Panc1 (cell line): ENCODE measurements around the gene LDB2. TPM values are rescaled to one million over a fixed set of nuclear protein-coding genes. Genes with fewer than 3 reads are reported as not detected.

Source experiments
- ATAC-seq: fragments of 200-7000 bp; cut with Tn5 transposase; 2 replicates; pipeline ENCODE4 v1.9.1; 2020; ENCODE audit warnings: mild to moderate bottlenecking, moderate library complexity
- BruUV-seq: library from RNA; stranded (reverse); fragments of 400-500 nt; replicated peaks from 2 replicates; lab custom pipeline; 2021; lab: Mats Ljungman, UMichigan
- CTCF ChIA-PET: fragments of 300-600 bp; sonication (Branson Sonifier 250); formaldehyde crosslinking; loops from one replicate; lab custom pipeline; 2022; ENCODE audit warnings: antibody characterized with exemption; lab: Charles Lee
- POLR2A ChIA-PET: fragments of 300-600 bp; sonication (Branson Sonifier 250); formaldehyde crosslinking; loops from one replicate; lab custom pipeline; 2022; ENCODE audit warnings: antibody characterized with exemption; lab: Charles Lee
- DNase-seq: peaks from one replicate; pipeline ENCODE4 v3.0.0-alpha.2; 2010; ENCODE audit warnings: low read depth, low spot score
- H3K27ac ChIP-seq: 2 replicates; pipeline ENCODE4 v1.5.1; 2011; ENCODE audit warnings: mild to moderate bottlenecking, low read length, inconsistent platforms
- H3K27me3 ChIP-seq: fragments of 200-500 bp; sonication (Bioruptor generic); 2 replicates; pipeline ENCODE4 v1.6.0; 2014; ENCODE audit warnings: low read length, inconsistent platforms; ENCODE audit not compliant: control insufficient read depth, insufficient read depth
- H3K36me3 ChIP-seq: fragments of 200-500 bp; sonication (Bioruptor generic); 2 replicates; pipeline ENCODE4 v1.5.1; 2014; ENCODE audit warnings: inconsistent platforms, mild to moderate bottlenecking, low read length, moderate library complexity; ENCODE audit not compliant: control insufficient read depth, insufficient read depth
- H3K4me1 ChIP-seq: 2 replicates; pipeline ENCODE4 v1.5.1; 2011; ENCODE audit warnings: inconsistent platforms, mild to moderate bottlenecking, low read length, moderate library complexity; ENCODE audit not compliant: control insufficient read depth, insufficient read depth
- H3K4me3 ChIP-seq, 2 experiments: 2 replicates each; pipeline ENCODE4 v1.5.1; 2011 to 2012; ENCODE audit warnings: low read depth in 2 of 2, low read length in 2 of 2, mild to moderate bottlenecking in 2 of 2, inconsistent platforms in 1 of 2, moderate library complexity in 1 of 2
- H3K9me3 ChIP-seq: fragments of 200-500 bp; sonication (Bioruptor generic); 2 replicates; pipeline ENCODE4 v1.5.1; 2014; ENCODE audit warnings: low read depth, mild to moderate bottlenecking, inconsistent platforms, low read length, moderate library complexity; ENCODE audit not compliant: control insufficient read depth, insufficient read depth
- POLR2AphosphoS5 ChIP-seq: IDR thresholded peaks from 2 replicates; pipeline ENCODE4 v1.6.1; 2012; ENCODE audit warnings: mild to moderate bottlenecking, low read depth, low read length, moderate library complexity
- SIN3A ChIP-seq: IDR thresholded peaks from 2 replicates; pipeline ENCODE4 v1.6.1; 2012; ENCODE audit warnings: low read depth, mild to moderate bottlenecking, low read length, moderate library complexity, borderline replicate concordance; ENCODE audit not compliant: insufficient read depth
- TCF7L2 ChIP-seq: IDR thresholded peaks from 2 replicates; pipeline ENCODE4 v1.6.1; 2011; ENCODE audit warnings: mild to moderate bottlenecking, low read depth, low read length, inconsistent platforms
- in situ Hi-C: cut with HindIII; loops from 2 replicates; pipeline ENCODE4 v1.10.0; 2016; ENCODE audit warnings: low sequenced_read_pairs, low pct_unique_long_range_greater_than_20kb
- intact Hi-C: fragments of 100-400 bp; cut with micrococcal nuclease; formaldehyde crosslinking; loops from one replicate; pipeline ENCODE4 v1.10.0; 2022; ENCODE audit not compliant: unreplicated experiment
- total RNA-seq: library from RNA; stranded (reverse); gene quantifications from one replicate; pipeline ENCODE4 v1.2.1, GENCODE V29; 2021; ENCODE audit not compliant: unreplicated experiment
- TF ChIP-seq, protein P1 (sequence below): fragments of 450-650 bp; IDR thresholded peaks from 2 replicates; pipeline ENCODE4 v1.5.1; 2017; ENCODE audit warnings: mild to moderate bottlenecking
- TF ChIP-seq, protein P2 (sequence below), 2 experiments: IDR thresholded peaks; 2 replicates each; pipeline ENCODE4 v1.6.1; 2011 to 2012; ENCODE audit warnings: low read depth in 2 of 2, control low read depth in 1 of 2, low read length in 1 of 2, mild to moderate bottlenecking in 1 of 2, moderate library complexity in 1 of 2; ENCODE audit not compliant: insufficient read depth in 1 of 2

Gene LDB2
- total RNA-seq, 1 experiment from 2014 or later: not detected

DNA sequence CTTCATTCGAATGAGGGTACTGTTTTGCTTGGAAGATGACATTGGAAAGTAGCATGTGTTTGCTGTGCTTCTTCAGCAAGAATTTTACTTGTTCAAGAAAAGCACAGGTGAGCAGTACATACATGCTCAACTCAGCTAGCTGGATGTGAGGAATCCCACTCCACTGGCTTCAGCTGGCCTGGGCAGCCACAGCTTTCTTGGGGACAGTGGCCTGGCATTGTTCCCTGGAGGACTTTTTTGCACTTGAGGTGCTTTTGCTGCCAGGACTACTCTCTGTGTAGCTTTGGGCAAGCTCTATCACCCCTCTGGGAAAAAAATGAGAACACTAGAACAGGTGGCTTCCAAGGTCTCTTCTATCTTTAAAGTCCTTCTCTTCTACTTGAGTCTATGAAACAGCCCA, 184.3 kb downstream of the LDB2 start:
- H3K9me3 ChIP-seq: no peaks in the 10 kb centered on the region
- H3K27ac ChIP-seq: no peak overlapping the region
- ATAC-seq (no peak), DNase-seq (no peak)
- no peaks in the 10 kb centered on the region for H3K4me1 ChIP-seq
- H3K27me3 ChIP-seq: no peaks in the 10 kb centered on the region
- TF ChIP-seq TCF7L2 (no peak), POLR2AphosphoS5 (no peak), SIN3A (no peak)
- TF ChIP-seq, protein P1, sequence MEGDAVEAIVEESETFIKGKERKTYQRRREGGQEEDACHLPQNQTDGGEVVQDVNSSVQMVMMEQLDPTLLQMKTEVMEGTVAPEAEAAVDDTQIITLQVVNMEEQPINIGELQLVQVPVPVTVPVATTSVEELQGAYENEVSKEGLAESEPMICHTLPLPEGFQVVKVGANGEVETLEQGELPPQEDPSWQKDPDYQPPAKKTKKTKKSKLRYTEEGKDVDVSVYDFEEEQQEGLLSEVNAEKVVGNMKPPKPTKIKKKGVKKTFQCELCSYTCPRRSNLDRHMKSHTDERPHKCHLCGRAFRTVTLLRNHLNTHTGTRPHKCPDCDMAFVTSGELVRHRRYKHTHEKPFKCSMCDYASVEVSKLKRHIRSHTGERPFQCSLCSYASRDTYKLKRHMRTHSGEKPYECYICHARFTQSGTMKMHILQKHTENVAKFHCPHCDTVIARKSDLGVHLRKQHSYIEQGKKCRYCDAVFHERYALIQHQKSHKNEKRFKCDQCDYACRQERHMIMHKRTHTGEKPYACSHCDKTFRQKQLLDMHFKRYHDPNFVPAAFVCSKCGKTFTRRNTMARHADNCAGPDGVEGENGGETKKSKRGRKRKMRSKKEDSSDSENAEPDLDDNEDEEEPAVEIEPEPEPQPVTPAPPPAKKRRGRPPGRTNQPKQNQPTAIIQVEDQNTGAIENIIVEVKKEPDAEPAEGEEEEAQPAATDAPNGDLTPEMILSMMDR: no peak
- TF ChIP-seq, protein P2, sequence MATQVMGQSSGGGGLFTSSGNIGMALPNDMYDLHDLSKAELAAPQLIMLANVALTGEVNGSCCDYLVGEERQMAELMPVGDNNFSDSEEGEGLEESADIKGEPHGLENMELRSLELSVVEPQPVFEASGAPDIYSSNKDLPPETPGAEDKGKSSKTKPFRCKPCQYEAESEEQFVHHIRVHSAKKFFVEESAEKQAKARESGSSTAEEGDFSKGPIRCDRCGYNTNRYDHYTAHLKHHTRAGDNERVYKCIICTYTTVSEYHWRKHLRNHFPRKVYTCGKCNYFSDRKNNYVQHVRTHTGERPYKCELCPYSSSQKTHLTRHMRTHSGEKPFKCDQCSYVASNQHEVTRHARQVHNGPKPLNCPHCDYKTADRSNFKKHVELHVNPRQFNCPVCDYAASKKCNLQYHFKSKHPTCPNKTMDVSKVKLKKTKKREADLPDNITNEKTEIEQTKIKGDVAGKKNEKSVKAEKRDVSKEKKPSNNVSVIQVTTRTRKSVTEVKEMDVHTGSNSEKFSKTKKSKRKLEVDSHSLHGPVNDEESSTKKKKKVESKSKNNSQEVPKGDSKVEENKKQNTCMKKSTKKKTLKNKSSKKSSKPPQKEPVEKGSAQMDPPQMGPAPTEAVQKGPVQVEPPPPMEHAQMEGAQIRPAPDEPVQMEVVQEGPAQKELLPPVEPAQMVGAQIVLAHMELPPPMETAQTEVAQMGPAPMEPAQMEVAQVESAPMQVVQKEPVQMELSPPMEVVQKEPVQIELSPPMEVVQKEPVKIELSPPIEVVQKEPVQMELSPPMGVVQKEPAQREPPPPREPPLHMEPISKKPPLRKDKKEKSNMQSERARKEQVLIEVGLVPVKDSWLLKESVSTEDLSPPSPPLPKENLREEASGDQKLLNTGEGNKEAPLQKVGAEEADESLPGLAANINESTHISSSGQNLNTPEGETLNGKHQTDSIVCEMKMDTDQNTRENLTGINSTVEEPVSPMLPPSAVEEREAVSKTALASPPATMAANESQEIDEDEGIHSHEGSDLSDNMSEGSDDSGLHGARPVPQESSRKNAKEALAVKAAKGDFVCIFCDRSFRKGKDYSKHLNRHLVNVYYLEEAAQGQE (IDR thresholded peaks at IDR 0.05; ENCODE audit: insufficient read depth in 1 of 2, low read depth in 2 of 2, low read length in 1 of 2): no peak
- no peaks in the 10 kb centered on the region for H3K36me3 ChIP-seq
- in situ Hi-C loops (no loop called here), intact Hi-C loops (no loop called here)
- CTCF ChIA-PET: no interaction called here
- no TSS peak for BruUV-seq
- H3K4me3 ChIP-seq: no peak overlapping the region
- POLR2A ChIA-PET: no interaction called here

DNA sequence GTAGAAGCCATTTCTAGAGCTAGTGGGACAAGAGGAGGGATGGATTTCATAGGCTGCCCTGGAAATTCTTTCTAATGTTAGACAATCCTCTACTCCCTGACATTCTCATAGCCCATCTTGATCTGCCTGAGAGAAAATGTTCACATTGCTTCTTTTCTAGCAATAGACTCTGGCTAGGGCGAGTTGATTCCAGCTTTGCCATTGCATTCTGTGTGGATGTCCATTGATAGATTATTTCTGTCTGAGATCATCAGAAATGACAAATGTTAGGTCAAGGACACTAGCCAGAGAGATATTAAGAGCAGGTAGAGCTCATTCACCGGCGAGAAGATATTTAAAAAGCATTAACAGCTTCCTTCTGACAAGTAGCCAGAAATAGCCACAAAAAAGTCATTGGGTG, 184.7 kb downstream of the LDB2 start:
- ChIA-PET POLR2A (no interaction called here), CTCF (no interaction called here)
- Histone ChIP-seq H3K36me3 (no peaks in the 10 kb centered on the region), H3K4me3 (no peak overlapping the region), H3K4me1 (no peaks in the 10 kb centered on the region), H3K27ac (no peak overlapping the region), H3K9me3 (no peaks in the 10 kb centered on the region), H3K27me3 (no peaks in the 10 kb centered on the region)
- no TSS peak for BruUV-seq
- no peak for DNase-seq
- no peak for ATAC-seq
- in situ Hi-C loops (no loop called here), intact Hi-C loops (no loop called here)
- TF ChIP-seq SIN3A (no peak), POLR2AphosphoS5 (no peak), TCF7L2 (no peak)
- TF ChIP-seq, protein P2 (IDR thresholded peaks at IDR 0.05; ENCODE audit: insufficient read depth in 1 of 2, low read depth in 2 of 2, low read length in 1 of 2): no peak
- TF ChIP-seq, protein P1: no peak
